Measurements from ENCODE around the gene MIX23. TPM values are rescaled to one million over a fixed set of nuclear protein-coding genes. Genes with fewer than 3 reads are reported as not detected.
A peak's percentile ranks its signal among the peaks of the same experiment; 100 is the strongest.

Gene MIX23
- total RNA-seq, 1 experiment from 2014 or later, result 94.4 TPM

- intact Hi-C loops (cut with micrococcal nuclease), result loop anchor here (1.0 to 5.0 kb wide), 2 partner anchors 169 to 286 kb away; partner anchors contain the start of genes DTX3L and PARP9
- H3K4me1 Mint-ChIP-seq (ENCODE audit: insufficient read depth, unreplicated experiment), result peaks cover 25% of the 10 kb centered on the region
- DNase-seq (ENCODE audit: unreplicated experiment), result peak; percentile 56
- H3K36me3 Mint-ChIP-seq (ENCODE audit: insufficient read depth, unreplicated experiment), result no peaks in the 10 kb centered on the region
- H3K27me3 Mint-ChIP-seq (ENCODE audit: insufficient read depth, unreplicated experiment), result no peaks in the 10 kb centered on the region
- peak; percentile 67 for TF ChIP-seq CTCF (IDR thresholded peaks at IDR 0.05; ENCODE audit: unreplicated experiment)
- H3K4me3 Mint-ChIP-seq (ENCODE audit: unreplicated experiment), result no peak overlapping the region
- POLR2A ChIA-PET, result interaction anchor here (0.6 to 6.4 kb wide), 11 partner anchors 9 to 287 kb away, joined by 3 to 68 read pairs (median 4); partner anchors contain the start of genes CSTA, FAM162A, MIX23 and PARP14
- no TSS peak for BruUV-seq (replicated peaks)
- H3K9me3 Mint-ChIP-seq (ENCODE audit: unreplicated experiment), result no peaks in the 10 kb centered on the region
- CTCF ChIA-PET, result interaction anchor here (0.6 to 2.4 kb wide), 26 partner anchors 9 to 909 kb away, joined by 3 to 23 read pairs (median 4); partner anchors contain the start of genes FAM162A, MIX23 and WDR5B
- H3K27ac Mint-ChIP-seq (ENCODE audit: low read depth, unreplicated experiment), result peak overlapping the region; percentile 89
These were observed 10.1 kb upstream of the MIX23 start for GRCh38 chr3:122392868-122393844.

- no peak for DNase-seq (ENCODE audit: unreplicated experiment)
- no peak overlapping the region for H3K4me3 Mint-ChIP-seq (ENCODE audit: unreplicated experiment)
- peaks cover 27% of the 10 kb centered on the region for H3K4me1 Mint-ChIP-seq (ENCODE audit: insufficient read depth, unreplicated experiment)
- no peaks in the 10 kb centered on the region for H3K36me3 Mint-ChIP-seq (ENCODE audit: insufficient read depth, unreplicated experiment)
- no TSS peak for BruUV-seq (replicated peaks)
- intact Hi-C loops (cut with micrococcal nuclease), result loop anchor here (5.0 kb wide), 1 partner anchor 170 kb away; the partner anchor contains the start of genes DTX3L and PARP9
- H3K9me3 Mint-ChIP-seq (ENCODE audit: unreplicated experiment), result no peaks in the 10 kb centered on the region
- no peaks in the 10 kb centered on the region for H3K27me3 Mint-ChIP-seq (ENCODE audit: insufficient read depth, unreplicated experiment)
- no peak for TF ChIP-seq CTCF (IDR thresholded peaks at IDR 0.05; ENCODE audit: unreplicated experiment)
- ChIA-PET CTCF (interaction anchor here (0.6 to 1.3 kb wide), 4 partner anchors 12 to 332 kb away, joined by 3 to 4 read pairs (median 4); no protein-coding TSS in a partner anchor), POLR2A (interaction anchor here (1.5 to 6.4 kb wide), 3 partner anchors 8 to 43 kb away, joined by 4 to 68 read pairs (median 58); partner anchors contain the start of genes FAM162A, MIX23 and WDR5B)
- H3K27ac Mint-ChIP-seq (ENCODE audit: low read depth, unreplicated experiment), result no peak overlapping the region
These were observed 8.8 kb upstream of the MIX23 start for GRCh38 chr3:122391681-122392446.

- no TSS peak for BruUV-seq (replicated peaks)
- ChIA-PET POLR2A (interaction anchor here (1.1 to 6.4 kb wide), 3 partner anchors 7 to 25 kb away, joined by 3 to 68 read pairs (median 58); partner anchors contain the start of genes FAM162A, MIX23 and WDR5B), CTCF (interaction anchor here (0.5 to 3.2 kb wide), 8 partner anchors 13 to 1897 kb away, joined by 3 to 13 read pairs (median 4); no protein-coding TSS in a partner anchor)
- no peak for DNase-seq (ENCODE audit: unreplicated experiment)
- Mint-ChIP-seq H3K27me3 (ENCODE audit: insufficient read depth, unreplicated experiment) (no peaks in the 10 kb centered on the region), H3K27ac (ENCODE audit: low read depth, unreplicated experiment) (no peak overlapping the region), H3K4me1 (ENCODE audit: insufficient read depth, unreplicated experiment) (peaks cover 27% of the 10 kb centered on the region), H3K36me3 (ENCODE audit: insufficient read depth, unreplicated experiment) (no peaks in the 10 kb centered on the region), H3K9me3 (ENCODE audit: unreplicated experiment) (no peaks in the 10 kb centered on the region), H3K4me3 (ENCODE audit: unreplicated experiment) (no peak overlapping the region)
- TF ChIP-seq CTCF (IDR thresholded peaks at IDR 0.05; ENCODE audit: unreplicated experiment), result no peak
- intact Hi-C loops (cut with micrococcal nuclease), result loop anchor here (5.0 kb wide), 1 partner anchor 172 kb away; the partner anchor contains the start of genes DTX3L and PARP9
These were observed 7.6 kb upstream of the MIX23 start for GRCh38 chr3:122390665-122391064.
